ENCODE results near the gene IFI27L2.

DNA sequence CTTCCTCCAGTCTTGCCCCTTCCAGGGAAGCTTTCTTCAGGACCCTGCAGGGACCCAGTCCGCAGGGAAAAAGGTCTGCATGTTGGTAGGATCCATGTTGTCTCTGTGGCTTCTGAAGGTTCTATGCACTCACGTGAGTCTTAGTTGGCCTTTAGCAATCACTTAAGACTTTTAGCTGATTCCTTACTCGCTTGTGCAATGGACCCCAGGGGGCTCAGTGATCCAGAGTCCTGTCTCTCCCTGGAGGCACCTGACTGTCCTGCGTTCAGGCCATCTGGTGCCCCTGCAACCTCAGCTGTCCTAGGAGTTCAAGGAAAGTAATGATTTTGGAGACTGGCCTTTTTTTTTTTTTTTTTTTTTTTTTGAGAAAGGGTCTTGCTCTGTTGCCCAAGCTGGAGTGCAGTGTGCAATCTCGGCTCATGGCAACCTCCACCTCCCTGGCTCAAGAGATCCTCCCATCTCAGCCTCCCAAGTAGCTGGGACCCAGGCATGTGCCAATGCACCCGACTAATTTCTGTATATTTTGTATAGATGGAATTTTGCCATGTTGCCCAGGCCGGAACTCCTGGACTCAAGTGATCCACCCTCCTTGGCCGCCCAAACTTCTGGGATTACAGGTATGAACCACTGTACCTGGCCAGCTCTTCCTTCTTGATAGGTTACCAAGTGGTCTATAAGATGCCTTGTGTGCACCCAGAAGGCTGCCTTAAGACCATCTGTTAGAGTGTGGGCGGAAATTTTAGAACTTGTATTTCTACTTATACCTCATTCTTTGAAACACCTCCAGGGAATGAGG is 4.6 kb downstream of the IFI27L2 start:
- TF ChIP-seq POLR2AphosphoS5 (IDR thresholded peaks at IDR 0.05; ENCODE audit: low read depth, low read length), result no peak
- TF ChIP-seq POLR2A (IDR thresholded peaks at IDR 0.05; ENCODE audit: low read depth, low read length), result no peak
- TF ChIP-seq TAF1 (IDR thresholded peaks at IDR 0.05; ENCODE audit: borderline replicate concordance, low read depth, low read length), result no peak
